Rectal smooth muscle tissue (tissue), 1 donor: Measurements from ENCODE around the gene CAV1.

Experiments
- H3K27ac ChIP-seq: one replicate; pipeline ENCODE4 v1.7.0; 2013; ENCODE audit warnings: low read depth, low read length, inconsistent platforms
- H3K27me3 ChIP-seq: one replicate; pipeline ENCODE4 v1.7.0; 2013; ENCODE audit warnings: low read length; ENCODE audit not compliant: control insufficient read depth, insufficient read depth
- H3K36me3 ChIP-seq: one replicate; pipeline ENCODE4 v1.7.0; 2013; ENCODE audit warnings: low read length; ENCODE audit not compliant: control insufficient read depth, insufficient read depth
- H3K4me1 ChIP-seq: one replicate; pipeline ENCODE4 v1.7.0; 2013; ENCODE audit warnings: low read length; ENCODE audit not compliant: control insufficient read depth, insufficient read depth
- H3K4me3 ChIP-seq: one replicate; pipeline ENCODE4 v1.7.0; 2013; ENCODE audit warnings: low read length
- H3K9ac ChIP-seq: one replicate; pipeline ENCODE4 v1.7.0; 2013; ENCODE audit warnings: low read length

The CAV1 gene

GRCh38 chr7:116511552-116512519 is 13.0 kb upstream of the CAV1 start:
- no peak overlapping the region for H3K9ac ChIP-seq
- no peaks in the 10 kb centered on the region for H3K27me3 ChIP-seq
- H3K4me1 ChIP-seq, result peaks cover 5% of the 10 kb centered on the region
- peak overlapping the region; percentile 55 for H3K4me3 ChIP-seq
- H3K27ac ChIP-seq, result peak overlapping the region; percentile 28
- H3K36me3 ChIP-seq, result no peaks in the 10 kb centered on the region

- Histone ChIP-seq H3K4me1 (peaks cover 5% of the 10 kb centered on the region), H3K36me3 (no peaks in the 10 kb centered on the region), H3K27ac (peak overlapping the region; percentile 28), H3K9ac (no peak overlapping the region), H3K4me3 (no peak overlapping the region), H3K27me3 (no peaks in the 10 kb centered on the region)
Measured at GRCh38 chr7:116512520-116513188, 12.2 kb upstream of the CAV1 start.

- H3K27me3 ChIP-seq, result no peaks in the 10 kb centered on the region
- no peak overlapping the region for H3K4me3 ChIP-seq
- H3K36me3 ChIP-seq, result no peaks in the 10 kb centered on the region
- H3K27ac ChIP-seq, result no peak overlapping the region
- H3K9ac ChIP-seq, result no peak overlapping the region
- H3K4me1 ChIP-seq, result peaks cover 5% of the 10 kb centered on the region
Measured at GRCh38 chr7:116515584-116515983, 9.3 kb upstream of the CAV1 start.

DNA sequence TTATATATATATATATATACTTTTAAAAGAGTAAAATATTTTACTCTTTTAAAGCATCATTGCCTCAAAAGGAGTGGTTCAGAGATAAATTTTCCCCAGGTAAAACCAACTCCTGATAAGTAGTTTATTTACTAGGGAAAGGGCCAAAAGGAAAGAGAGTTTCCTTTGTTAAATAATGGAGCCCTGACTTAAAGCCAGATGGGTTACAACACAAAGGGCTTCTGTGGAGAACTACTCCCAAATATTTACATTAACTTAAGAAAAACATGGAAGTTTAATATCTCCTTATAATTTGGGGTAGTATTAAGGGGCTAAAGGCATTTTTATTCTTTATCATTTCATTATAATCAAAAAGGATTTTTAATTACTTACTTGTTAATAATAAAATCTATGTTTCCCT is 8.5 kb upstream of the CAV1 start:
- Histone ChIP-seq H3K4me1 (peaks cover 5% of the 10 kb centered on the region), H3K36me3 (no peaks in the 10 kb centered on the region), H3K4me3 (no peak overlapping the region), H3K27me3 (no peaks in the 10 kb centered on the region), H3K27ac (no peak overlapping the region), H3K9ac (no peak overlapping the region)

DNA sequence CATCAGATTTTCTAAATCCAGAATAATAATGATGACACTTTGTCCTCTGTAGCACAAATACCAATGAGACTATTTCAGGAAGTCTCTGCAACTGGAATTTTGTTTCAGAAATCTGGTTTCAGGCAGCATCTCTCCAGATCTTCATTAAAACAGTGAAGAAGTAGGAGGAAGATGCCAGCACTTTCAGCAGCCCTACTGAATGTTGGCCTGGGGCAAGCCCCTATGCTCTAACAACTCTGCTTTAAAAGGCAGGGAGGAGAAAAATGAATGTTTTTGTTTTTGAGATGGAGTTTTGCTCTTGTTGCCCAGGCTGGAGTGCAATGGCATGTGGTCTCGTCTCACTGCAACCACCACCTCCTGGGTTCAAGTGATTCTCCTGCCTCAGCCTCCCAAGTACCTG is 7.2 kb upstream of the CAV1 start:
- peaks cover 1% of the 10 kb centered on the region for H3K4me1 ChIP-seq
- H3K4me3 ChIP-seq, result no peak overlapping the region
- no peak overlapping the region for H3K9ac ChIP-seq
- no peak overlapping the region for H3K27ac ChIP-seq
- H3K27me3 ChIP-seq, result no peaks in the 10 kb centered on the region
- H3K36me3 ChIP-seq, result no peaks in the 10 kb centered on the region

DNA sequence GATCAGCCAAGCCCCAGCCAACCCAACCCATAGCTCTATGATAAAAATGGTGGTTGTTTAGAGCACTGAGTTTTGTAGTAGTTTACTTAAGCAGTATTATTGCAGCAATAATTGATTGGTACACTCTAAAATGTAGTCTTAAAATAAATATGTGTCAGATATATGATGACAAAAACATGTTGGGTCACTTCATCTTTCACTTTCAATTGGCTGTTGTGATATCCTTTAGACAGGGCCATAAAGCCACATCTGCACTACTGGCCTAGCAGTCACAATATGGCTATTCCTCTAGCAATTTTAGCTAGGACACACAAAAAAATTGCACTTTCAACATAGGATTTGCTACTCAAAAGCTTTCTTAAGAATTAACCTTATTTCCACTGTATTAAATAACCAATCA is 5.9 kb upstream of the CAV1 start:
- no peak overlapping the region for H3K4me3 ChIP-seq
- H3K36me3 ChIP-seq, result no peaks in the 10 kb centered on the region
- H3K27ac ChIP-seq, result no peak overlapping the region
- H3K9ac ChIP-seq, result no peak overlapping the region
- peaks cover 3% of the 10 kb centered on the region for H3K4me1 ChIP-seq
- no peaks in the 10 kb centered on the region for H3K27me3 ChIP-seq

GRCh38 chr7:116521046-116521664 is 3.7 kb upstream of the CAV1 start:
- no peak overlapping the region for H3K4me3 ChIP-seq
- no peaks in the 10 kb centered on the region for H3K36me3 ChIP-seq
- no peak overlapping the region for H3K27ac ChIP-seq
- H3K27me3 ChIP-seq, result peaks cover 6% of the 10 kb centered on the region
- peaks cover 3% of the 10 kb centered on the region for H3K4me1 ChIP-seq
- H3K9ac ChIP-seq, result no peak overlapping the region

DNA sequence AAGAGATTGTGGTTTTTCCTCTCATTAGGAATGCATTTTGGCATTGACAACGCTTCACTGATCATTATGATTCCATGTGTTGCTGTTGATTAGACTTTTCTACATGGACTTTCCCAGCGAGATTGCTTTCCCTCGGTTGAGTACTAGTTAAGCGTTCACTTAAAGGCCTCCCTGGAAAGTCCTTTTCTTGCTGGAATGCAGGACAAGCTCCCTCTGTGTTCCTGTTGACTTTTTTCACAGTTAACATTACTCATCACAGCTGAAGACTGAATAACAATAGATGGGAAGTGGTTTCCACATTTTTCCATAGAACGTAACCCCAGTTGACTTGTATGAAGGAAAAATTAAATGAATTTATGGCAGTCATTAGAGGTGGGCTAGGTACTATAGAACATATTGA is 2.6 kb upstream of the CAV1 start:
- H3K4me1 ChIP-seq, result peaks cover 3% of the 10 kb centered on the region
- no peaks in the 10 kb centered on the region for H3K36me3 ChIP-seq
- no peak overlapping the region for H3K27ac ChIP-seq
- H3K4me3 ChIP-seq, result no peak overlapping the region
- peaks cover 6% of the 10 kb centered on the region for H3K27me3 ChIP-seq
- H3K9ac ChIP-seq, result no peak overlapping the region

GRCh38 chr7:116524221-116524608 is 621 bp upstream of the CAV1 start:
- peaks cover 6% of the 10 kb centered on the region for H3K27me3 ChIP-seq
- peak overlapping the region; percentile 99 for H3K27ac ChIP-seq
- H3K4me1 ChIP-seq, result peaks cover 6% of the 10 kb centered on the region
- no peaks in the 10 kb centered on the region for H3K36me3 ChIP-seq
- peak overlapping the region; percentile 93 for H3K4me3 ChIP-seq
- no peak overlapping the region for H3K9ac ChIP-seq

GRCh38 chr7:116525298-116525912 is 569 bp downstream of the CAV1 start:
- H3K27ac ChIP-seq, result peak overlapping the region; percentile 99
- peaks cover 16% of the 10 kb centered on the region for H3K4me1 ChIP-seq
- H3K4me3 ChIP-seq, result peak overlapping the region; percentile 93
- H3K36me3 ChIP-seq, result no peaks in the 10 kb centered on the region
- peaks cover 6% of the 10 kb centered on the region for H3K27me3 ChIP-seq
- peak overlapping the region; percentile 84 for H3K9ac ChIP-seq

DNA sequence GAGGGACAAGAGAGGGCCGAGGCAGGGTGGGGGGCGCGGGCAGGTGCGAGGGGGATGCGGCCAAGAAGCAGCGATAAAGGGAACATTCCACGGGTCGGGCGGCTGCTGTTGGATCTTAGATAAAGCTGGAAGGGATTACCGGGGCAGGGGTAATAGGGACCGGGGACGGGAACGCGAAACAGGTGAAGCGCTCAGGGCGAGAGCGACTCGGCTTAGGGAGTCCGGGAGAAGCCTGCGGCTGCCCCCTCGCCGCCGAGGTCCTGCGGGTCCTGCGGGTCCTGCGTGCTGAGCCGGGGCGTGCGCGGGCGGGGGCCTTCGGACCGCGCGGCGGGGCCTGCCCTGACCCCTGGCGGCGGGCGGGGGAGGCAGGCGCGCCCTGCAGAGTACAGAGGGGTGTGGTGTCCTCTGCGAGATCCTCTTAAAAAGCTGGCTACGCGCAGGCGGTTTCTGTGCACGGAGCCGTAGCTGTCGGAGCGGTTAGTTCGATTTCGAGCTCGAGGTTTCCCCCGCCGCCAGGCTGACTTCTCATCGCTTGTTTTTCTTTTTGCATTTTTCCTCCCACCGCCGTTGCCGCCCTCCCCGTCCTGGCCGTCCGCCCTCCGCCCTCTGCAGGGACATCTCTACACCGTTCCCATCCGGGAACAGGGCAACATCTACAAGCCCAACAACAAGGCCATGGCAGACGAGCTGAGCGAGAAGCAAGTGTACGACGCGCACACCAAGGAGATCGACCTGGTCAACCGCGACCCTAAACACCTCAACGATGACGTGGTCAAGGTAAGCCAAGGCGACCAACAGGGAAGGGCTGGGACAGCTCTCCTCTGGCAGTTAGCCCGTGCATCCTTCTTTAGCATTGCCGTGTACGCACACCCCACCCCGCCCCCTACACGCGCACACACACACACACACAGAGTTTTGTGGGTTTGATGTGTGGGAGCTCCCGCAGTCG is 1.4 kb downstream of the CAV1 start:
- Histone ChIP-seq H3K36me3 (peaks cover 2% of the 10 kb centered on the region), H3K4me1 (peaks cover 24% of the 10 kb centered on the region), H3K27ac (peak overlapping the region; percentile 99), H3K27me3 (peaks cover 6% of the 10 kb centered on the region), H3K4me3 (peak overlapping the region; percentile 93), H3K9ac (peak overlapping the region; percentile 84)
